HEK293T (cell line): Measurements from ENCODE around the gene THSD7B.
"Not testable (repeated sequence)": the region's sequence is repeated elsewhere in the genome, so short reads cannot be mapped to it uniquely, and the experiment has no call there.

Source experiments
- CTCF ChIA-PET: fragments of 350-600 bp; formaldehyde crosslinking; extraction: SDS; loops from one replicate; lab custom pipeline; 2021; ENCODE audit warnings: antibody characterized with exemption, inconsistent platforms; lab: Yijun Ruan, JAX
- POLR2A ChIA-PET: fragments of 350-600 bp; formaldehyde crosslinking; extraction: SDS; loops from one replicate; lab custom pipeline; 2020; ENCODE audit warnings: antibody characterized with exemption, inconsistent platforms; lab: Yijun Ruan, JAX
- DNase-seq: peaks from one replicate; pipeline ENCODE4 v3.0.0; 2012; ENCODE audit warnings: mixed read lengths; ENCODE audit errors: extremely low spot score
- ARNT ChIP-seq: fragments of 450-650 bp; IDR thresholded peaks from 2 replicates; pipeline ENCODE4 v1.6.1; 2017; ENCODE audit warnings: mild to moderate bottlenecking
- BHLHE40 ChIP-seq: fragments of 450-650 bp; IDR thresholded peaks from 2 replicates; pipeline ENCODE4 v1.6.1; 2016; ENCODE audit warnings: mild to moderate bottlenecking, moderate library complexity, borderline replicate concordance
- CTBP1 ChIP-seq: fragments of 450-650 bp; IDR thresholded peaks from 2 replicates; pipeline ENCODE4 v1.6.1; 2016; ENCODE audit warnings: borderline replicate concordance
- ELF4 ChIP-seq: fragments of 450-650 bp; IDR thresholded peaks from 2 replicates; pipeline ENCODE4 v1.6.1; 2017; ENCODE audit warnings: antibody characterized with exemption
- FOXA1 ChIP-seq: fragments of 450-650 bp; IDR thresholded peaks from 2 replicates; pipeline ENCODE4 v1.6.1; 2016; ENCODE audit warnings: mild to moderate bottlenecking
- FOXK2 ChIP-seq: fragments of 450-650 bp; IDR thresholded peaks from 2 replicates; pipeline ENCODE4 v1.6.1; 2016; ENCODE audit warnings: mild to moderate bottlenecking
- FOXM1 ChIP-seq: fragments of 450-650 bp; IDR thresholded peaks from 2 replicates; pipeline ENCODE4 v1.6.1; 2017; ENCODE audit warnings: mild to moderate bottlenecking, borderline replicate concordance
- HDGF ChIP-seq: fragments of 450-650 bp; IDR thresholded peaks from 2 replicates; pipeline ENCODE4 v1.6.1; 2017; ENCODE audit warnings: antibody characterized with exemption, borderline replicate concordance
- L3MBTL2 ChIP-seq: fragments of 450-650 bp; conservative IDR thresholded peaks from 2 replicates; pipeline ENCODE4 v1.6.1; 2016; ENCODE audit warnings: mild to moderate bottlenecking
- LEF1 ChIP-seq: fragments of 450-650 bp; IDR thresholded peaks from 2 replicates; pipeline ENCODE4 v1.6.1; 2017; ENCODE audit warnings: mild to moderate bottlenecking, borderline replicate concordance
- NFRKB ChIP-seq: fragments of 450-650 bp; IDR thresholded peaks from 2 replicates; pipeline ENCODE4 v1.6.1; 2016; ENCODE audit warnings: mild to moderate bottlenecking, moderate library complexity
- PKNOX1 ChIP-seq: fragments of 450-650 bp; IDR thresholded peaks from 2 replicates; pipeline ENCODE4 v1.6.1; 2016
- SP1 ChIP-seq: fragments of 450-650 bp; IDR thresholded peaks from 2 replicates; pipeline ENCODE4 v1.6.1; 2017
- SUZ12 ChIP-seq: fragments of 450-650 bp; IDR thresholded peaks from 2 replicates; pipeline ENCODE4 v1.6.1; 2016; ENCODE audit warnings: mild to moderate bottlenecking
- TARDBP ChIP-seq: fragments of 450-650 bp; IDR thresholded peaks from 2 replicates; pipeline ENCODE4 v1.6.1; 2016
- ZNF384 ChIP-seq: fragments of 450-650 bp; IDR thresholded peaks from 2 replicates; pipeline ENCODE4 v1.6.1; 2016

The THSD7B gene

GRCh38 chr2:137675584-137676327 is 910.4 kb downstream of the THSD7B start:
- DNase-seq: no peak
- CTCF ChIA-PET: no interaction called here
- POLR2A ChIA-PET: no interaction called here
- no peak for TF ChIP-seq LEF1
- no peak for TF ChIP-seq PKNOX1
- no peak for TF ChIP-seq FOXA1
- TF ChIP-seq FOXK2: no peak
- no peak for TF ChIP-seq ELF4
- no peak for TF ChIP-seq HDGF
- no peak for TF ChIP-seq ARNT
- no peak for TF ChIP-seq BHLHE40
- TF ChIP-seq TARDBP: no peak
- TF ChIP-seq L3MBTL2: no peak
- no peak for TF ChIP-seq SP1
- no peak for TF ChIP-seq CTBP1
- TF ChIP-seq NFRKB: no peak
- TF ChIP-seq ZNF384: no peak
- TF ChIP-seq SUZ12: no peak

- CTCF ChIA-PET: no interaction called here
- TF ChIP-seq L3MBTL2 (no peak), SUZ12 (no peak), NFRKB (no peak), ELF4 (no peak), FOXM1 (no peak), HDGF (no peak), PKNOX1 (no peak), ZNF384 (no peak), TARDBP (no peak), SP1 (no peak), LEF1 (no peak), FOXA1 (no peak), BHLHE40 (no peak), ARNT (no peak), FOXK2 (no peak), CTBP1 (no peak)
- DNase-seq: no peak
- POLR2A ChIA-PET: no interaction called here
Measured at GRCh38 chr2:137676346-137676745, 911.0 kb downstream of the THSD7B start.

- POLR2A ChIA-PET: no interaction called here
- no peak for DNase-seq
- CTCF ChIA-PET: interaction anchor here (0.7 kb wide), 1 partner anchor 782 kb away, joined by 3 read pairs; no protein-coding TSS in a partner anchor
- no peak for TF ChIP-seq SP1
Measured at GRCh38 chr2:137677466-137677865, 912.1 kb downstream of the THSD7B start.

GRCh38 chr2:137689549-137689948 is 924.2 kb downstream of the THSD7B start:
- DNase-seq: no peak
- POLR2A ChIA-PET: no interaction called here
- CTCF ChIA-PET: no interaction called here
- TF ChIP-seq SP1 (no peak), NFRKB (no peak), CTBP1 (no peak), ELF4 (no peak), PKNOX1 (no peak), ZNF384 (no peak), HDGF (no peak), BHLHE40 (no peak), LEF1 (no peak)

GRCh38 chr2:137693534-137693933 is 928.2 kb downstream of the THSD7B start:
- POLR2A ChIA-PET: no interaction called here
- DNase-seq: no peak
- CTCF ChIA-PET: no interaction called here
- TF ChIP-seq CTBP1 (no peak), FOXA1 (no peak), SUZ12 (no peak), TARDBP (no peak), FOXK2 (no peak), HDGF (no peak), ZNF384 (no peak), LEF1 (no peak), PKNOX1 (no peak), FOXM1 (no peak), ARNT (no peak), NFRKB (no peak), L3MBTL2 (no peak), ELF4 (no peak), BHLHE40 (no peak), SP1 (no peak)

GRCh38 chr2:137696916-137697315 is 931.6 kb downstream of the THSD7B start:
- TF ChIP-seq L3MBTL2 (no peak), PKNOX1 (no peak), FOXK2 (no peak), BHLHE40 (no peak)
- CTCF ChIA-PET: no interaction called here
- no peak for DNase-seq
- POLR2A ChIA-PET: no interaction called here

GRCh38 chr2:137700250-137700649 is 934.9 kb downstream of the THSD7B start:
- DNase-seq, POLR2A ChIA-PET, CTCF ChIA-PET: not testable (repeated sequence)
